ENCODE results near the gene OR5AK2.
"Not testable (repeated sequence)": the region's sequence is repeated elsewhere in the genome, so short reads cannot be mapped to it uniquely, and the experiment has no call there.

The OR5AK2 gene, protein sequence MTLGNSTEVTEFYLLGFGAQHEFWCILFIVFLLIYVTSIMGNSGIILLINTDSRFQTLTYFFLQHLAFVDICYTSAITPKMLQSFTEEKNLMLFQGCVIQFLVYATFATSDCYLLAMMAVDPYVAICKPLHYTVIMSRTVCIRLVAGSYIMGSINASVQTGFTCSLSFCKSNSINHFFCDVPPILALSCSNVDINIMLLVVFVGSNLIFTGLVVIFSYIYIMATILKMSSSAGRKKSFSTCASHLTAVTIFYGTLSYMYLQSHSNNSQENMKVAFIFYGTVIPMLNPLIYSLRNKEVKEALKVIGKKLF

DNA sequence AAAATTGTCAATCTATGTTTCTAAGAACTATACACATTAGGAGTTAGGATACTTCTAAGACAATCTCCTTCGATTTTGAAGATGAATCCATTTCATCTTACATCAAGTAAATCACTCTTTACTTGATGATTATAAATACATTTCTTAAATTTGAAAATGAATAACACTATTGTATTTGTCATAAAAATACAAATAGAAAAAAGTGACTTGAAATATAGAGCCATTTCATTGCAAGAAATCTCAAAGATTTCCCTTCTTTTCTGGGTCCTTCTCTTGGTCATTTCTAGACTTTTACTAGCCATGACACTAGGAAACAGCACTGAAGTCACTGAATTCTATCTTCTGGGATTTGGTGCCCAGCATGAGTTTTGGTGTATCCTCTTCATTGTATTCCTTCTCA, at the start of gene OR5AK2:
TSS of gene OR5AK2 (plus strand) at position 301 of the 400 bp plus-strand sequence. CDS start at position 301, 0 bp downstream.
- DNase-seq, result no peak

DNA sequence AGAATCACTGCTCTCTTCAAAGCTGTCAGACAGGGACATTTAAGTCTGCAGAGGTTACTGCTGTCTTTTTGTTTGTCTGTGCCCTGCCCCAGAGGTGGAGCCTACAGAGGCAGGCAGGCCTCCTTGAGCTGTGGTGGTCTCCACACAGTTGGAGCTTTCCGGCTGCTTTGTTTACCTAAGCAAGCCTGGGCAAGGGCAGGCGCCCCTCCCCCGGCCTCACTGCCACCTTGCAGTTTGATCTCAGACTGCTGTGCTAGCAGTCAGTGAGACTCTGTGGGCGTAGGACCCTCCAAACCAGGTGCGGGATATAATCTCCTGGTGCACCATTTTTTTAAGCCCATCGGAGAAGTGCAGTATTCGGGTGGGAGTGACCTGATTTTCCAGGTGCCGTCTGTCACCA, 43.2 kb upstream of the OR5AK2 start:
- DNase-seq, result not testable (repeated sequence)

DNA sequence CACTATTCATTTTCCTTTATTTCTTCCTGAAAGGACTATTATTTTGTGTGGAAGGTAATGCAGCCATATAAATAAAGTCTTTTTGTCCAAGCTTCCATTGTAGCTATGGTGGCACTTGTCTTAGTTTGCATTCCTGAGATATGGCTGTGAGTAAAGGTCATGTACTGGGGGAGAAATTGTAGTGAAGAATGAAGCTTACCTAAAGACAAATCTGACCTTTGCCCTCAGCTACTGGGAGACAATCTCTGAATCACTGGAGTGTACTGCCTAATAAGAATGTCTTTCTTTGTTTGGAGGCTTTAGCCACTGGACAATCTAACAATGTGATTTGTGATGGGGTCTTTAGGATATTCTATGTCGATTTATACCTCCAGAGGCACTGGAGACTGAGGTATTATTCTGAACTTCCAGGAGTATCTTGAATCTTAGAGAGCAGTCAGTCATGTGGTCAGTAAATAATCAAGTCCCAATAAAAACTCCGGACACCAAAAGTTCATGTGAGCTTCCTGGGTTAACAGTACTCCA, 39.7 kb upstream of the OR5AK2 start:
- DNase-seq, result no peak

GRCh38 chr11:56950510-56950909, 38.2 kb upstream of the OR5AK2 start:
- DNase-seq, result peak; percentile 36

- DNase-seq, result not testable (repeated sequence)
Observed at GRCh38 chr11:56953907-56954306, 34.8 kb upstream of the OR5AK2 start.

DNA sequence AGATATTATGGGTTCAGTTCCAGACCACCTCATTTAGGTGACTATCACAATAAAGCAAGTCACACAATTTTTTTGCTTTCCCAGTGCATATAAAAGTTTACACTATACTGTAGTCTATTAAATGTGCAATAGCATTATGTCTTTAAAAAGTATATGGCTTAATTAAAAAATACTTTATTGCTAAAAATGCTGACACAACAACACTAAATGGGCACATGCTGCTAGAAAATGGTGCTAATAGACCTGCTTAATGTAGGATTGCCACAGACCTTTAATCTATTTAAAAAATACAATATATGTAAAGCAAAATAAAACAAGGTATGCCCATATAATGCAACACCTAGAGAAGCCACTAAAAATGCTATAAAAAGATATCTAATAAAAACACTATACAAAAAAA, 27.1 kb upstream of the OR5AK2 start:
- no peak for DNase-seq

DNA sequence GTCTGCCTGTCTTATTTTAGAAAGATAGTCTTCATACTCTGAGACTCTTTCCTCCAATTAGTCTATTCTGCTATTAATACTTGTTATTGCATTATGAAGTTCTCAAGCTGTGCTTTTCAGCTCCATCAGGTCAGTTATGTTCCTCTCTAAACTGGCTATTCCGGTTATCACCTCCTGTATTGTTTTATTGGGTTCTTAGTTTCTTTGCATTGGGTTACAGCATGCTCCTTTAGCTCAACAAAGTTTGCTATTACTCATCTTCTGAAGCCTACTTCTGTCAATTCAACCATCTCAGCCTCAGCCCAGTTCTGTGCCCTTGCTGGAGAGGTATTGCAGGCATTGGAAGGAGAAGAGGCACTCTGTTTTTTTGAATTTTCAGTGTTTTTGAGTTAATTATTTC, 21.0 kb upstream of the OR5AK2 start:
- no peak for DNase-seq

- no peak for DNase-seq
Observed at GRCh38 chr11:56968524-56968923, 20.2 kb upstream of the OR5AK2 start.

- DNase-seq, result peak; percentile 8
Observed at GRCh38 chr11:56977314-56977713, 11.4 kb upstream of the OR5AK2 start.

GRCh38 chr11:56990702-56991101, 2.0 kb downstream of the OR5AK2 start:
- DNase-seq, result no peak

- DNase-seq, result no peak
Observed at GRCh38 chr11:56994532-56994931, 5.8 kb downstream of the OR5AK2 start.

DNA sequence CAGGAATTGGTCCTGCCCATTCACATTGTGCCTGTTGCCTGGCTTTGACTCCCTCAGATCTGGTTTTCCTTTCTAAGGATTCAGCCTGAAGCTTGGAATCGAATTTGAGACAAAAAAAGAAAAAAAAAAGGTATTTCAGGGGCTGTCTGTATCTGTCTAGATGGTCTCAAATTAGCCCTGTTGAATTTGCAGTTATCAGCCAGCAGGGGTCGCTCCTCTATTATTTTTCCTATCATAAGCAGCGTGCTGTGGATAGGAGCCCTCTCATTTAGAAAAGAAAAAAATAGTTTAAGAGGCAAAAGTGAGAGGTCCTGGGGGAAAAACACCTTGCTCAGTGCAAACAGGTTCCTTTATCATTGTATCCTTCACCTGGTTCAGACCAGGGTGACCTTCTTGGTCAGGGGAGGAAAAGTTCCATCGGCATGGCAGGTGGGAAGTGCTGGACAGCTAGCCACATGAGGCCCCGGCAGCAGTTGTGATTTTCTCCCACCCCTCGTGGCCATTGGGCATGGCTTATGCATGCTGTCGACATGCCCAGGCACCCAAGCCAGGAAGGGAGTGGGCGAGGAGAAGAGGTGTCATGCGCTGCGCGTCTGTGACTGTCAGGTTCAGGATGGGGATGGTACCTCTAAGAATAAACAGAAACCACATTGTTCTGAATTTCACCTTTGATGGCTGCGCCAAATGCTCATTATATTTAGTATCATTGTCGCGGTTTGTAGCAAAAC, 13.1 kb downstream of the OR5AK2 start:
- peak; percentile 23 for DNase-seq

DNA sequence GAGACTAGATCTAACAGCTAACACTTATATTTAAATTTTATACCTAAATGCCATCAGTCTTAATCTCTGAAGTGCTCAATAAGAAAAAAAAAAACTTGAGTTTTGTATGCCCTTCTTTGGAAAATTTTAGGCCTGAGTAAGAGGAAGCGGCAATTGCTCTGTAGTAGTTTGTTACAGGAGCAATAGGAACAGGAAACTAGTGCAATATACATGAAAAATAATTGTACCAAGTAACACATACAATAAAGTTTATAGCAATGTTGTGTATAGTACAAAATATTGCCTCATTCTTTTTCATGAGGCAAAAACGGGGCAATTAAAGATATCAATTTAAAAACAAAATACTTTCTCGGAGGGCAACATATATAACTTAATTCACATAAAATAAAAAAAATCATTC, 19.7 kb downstream of the OR5AK2 start:
- no peak for DNase-seq

DNA sequence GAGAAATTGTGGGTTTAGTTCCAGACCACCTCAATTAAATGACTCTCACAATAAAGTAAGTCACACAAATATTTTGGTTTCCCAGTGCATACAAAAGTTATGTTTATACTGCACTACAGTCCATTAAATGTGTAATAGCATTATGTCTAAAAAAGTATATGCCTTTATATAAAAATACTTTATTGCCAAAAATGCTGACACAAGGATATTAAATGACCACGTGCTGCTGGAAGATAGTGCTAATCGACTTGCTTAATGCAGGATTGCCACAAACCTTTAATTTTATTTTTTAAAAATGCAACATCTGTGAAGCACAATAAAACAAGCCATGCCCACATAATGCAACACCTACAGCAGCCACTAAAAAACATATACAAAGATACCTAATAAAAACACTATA, 27.0 kb downstream of the OR5AK2 start:
- DNase-seq, result no peak

DNA sequence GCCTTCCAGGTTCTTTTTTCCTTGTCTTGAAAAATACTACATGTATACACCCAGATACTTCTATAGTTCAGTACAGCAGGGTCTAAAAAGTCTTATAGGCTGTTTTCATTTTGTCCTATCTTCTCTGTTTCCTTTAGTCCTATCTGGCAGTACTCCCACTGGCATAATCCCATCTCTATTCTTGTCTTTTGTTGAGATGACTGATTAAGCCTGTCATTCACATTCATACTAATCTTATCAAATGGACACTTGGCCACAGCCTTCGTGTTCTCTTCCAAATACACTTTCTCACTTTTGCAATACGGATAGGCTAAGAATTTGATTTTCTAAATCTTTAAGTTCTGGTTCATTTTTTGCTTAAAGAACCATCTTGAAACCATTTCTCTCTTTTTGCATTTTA, 42.8 kb downstream of the OR5AK2 start:
- DNase-seq, result no peak
